ENCODE data around the gene SCNN1G. TPM values are rescaled to one million over a fixed set of nuclear protein-coding genes. Genes with fewer than 3 reads are reported as not detected.

SCNN1G gene
- total and polyA plus RNA-seq, 7 donors: under 0.01 to 36.2 (median 3.0) TPM; not detected in 2

DNA sequence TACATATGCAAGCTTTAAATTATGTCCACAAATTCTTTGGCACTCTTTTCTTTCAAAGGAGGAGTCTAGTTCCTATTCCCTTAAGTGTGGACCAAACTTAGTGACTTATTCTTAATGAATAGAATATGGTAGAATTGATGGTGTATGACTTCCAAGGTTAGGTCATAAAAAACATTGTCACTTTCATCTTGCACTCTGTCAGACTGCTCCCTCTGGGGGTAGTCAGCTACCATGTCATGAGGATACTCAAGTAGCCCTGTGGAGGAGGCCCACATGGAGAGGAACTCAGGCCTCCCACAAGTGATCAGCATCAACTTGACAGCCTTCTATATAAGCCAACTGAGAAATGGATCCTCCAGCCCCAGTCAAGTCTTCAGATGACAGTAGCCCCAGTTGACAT lies 61.6 kb downstream of the SCNN1G start:
- no peaks in the 10 kb centered on the region for H3K27me3 ChIP-seq
- H3K4me1 ChIP-seq: no peaks in the 10 kb centered on the region
- TF ChIP-seq POLR2A (IDR thresholded peaks at IDR 0.05) (no peak), EP300 (IDR thresholded peaks at IDR 0.05) (no peak), POLR2AphosphoS5 (IDR thresholded peaks at IDR 0.05) (no peak)
- TF ChIP-seq, protein P1, sequence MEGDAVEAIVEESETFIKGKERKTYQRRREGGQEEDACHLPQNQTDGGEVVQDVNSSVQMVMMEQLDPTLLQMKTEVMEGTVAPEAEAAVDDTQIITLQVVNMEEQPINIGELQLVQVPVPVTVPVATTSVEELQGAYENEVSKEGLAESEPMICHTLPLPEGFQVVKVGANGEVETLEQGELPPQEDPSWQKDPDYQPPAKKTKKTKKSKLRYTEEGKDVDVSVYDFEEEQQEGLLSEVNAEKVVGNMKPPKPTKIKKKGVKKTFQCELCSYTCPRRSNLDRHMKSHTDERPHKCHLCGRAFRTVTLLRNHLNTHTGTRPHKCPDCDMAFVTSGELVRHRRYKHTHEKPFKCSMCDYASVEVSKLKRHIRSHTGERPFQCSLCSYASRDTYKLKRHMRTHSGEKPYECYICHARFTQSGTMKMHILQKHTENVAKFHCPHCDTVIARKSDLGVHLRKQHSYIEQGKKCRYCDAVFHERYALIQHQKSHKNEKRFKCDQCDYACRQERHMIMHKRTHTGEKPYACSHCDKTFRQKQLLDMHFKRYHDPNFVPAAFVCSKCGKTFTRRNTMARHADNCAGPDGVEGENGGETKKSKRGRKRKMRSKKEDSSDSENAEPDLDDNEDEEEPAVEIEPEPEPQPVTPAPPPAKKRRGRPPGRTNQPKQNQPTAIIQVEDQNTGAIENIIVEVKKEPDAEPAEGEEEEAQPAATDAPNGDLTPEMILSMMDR (IDR thresholded peaks at IDR 0.05): no peak
- H3K9me3 ChIP-seq: peaks cover 0 to 3% (median 1%) of the 10 kb centered on the region in 4 donors
- H3K36me3 ChIP-seq: no peaks in the 10 kb centered on the region
- no peak overlapping the region for H3K27ac ChIP-seq
- intact Hi-C loops (cut with DNase I): loop anchor here (10.0 kb wide), 1 partner anchor 101 kb away; no protein-coding TSS in a partner anchor
- no peak overlapping the region for H3K4me3 ChIP-seq
- no peak for DNase-seq

DNA sequence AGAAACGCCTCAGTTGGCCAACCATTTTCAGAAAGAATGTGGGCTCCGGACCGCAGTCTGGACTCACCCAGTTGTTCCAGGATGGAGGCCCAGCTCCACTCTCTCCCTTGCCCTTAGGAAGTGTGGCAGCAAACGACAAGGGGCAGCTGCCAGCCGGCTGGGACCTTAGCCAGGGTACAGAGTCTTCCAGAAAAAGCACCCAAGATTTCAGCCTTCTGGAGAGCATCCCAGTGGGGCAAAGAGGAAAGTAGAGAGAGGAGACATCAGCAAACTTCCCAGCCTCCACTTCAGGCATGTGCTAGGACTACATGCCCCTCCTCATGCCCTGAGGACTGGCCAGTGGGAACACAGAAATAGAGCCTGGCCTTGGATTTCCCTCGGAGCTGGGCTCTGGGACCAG lies 62.7 kb downstream of the SCNN1G start:
- H3K27me3 ChIP-seq: no peaks in the 10 kb centered on the region
- H3K36me3 ChIP-seq: no peaks in the 10 kb centered on the region
- no peak for TF ChIP-seq POLR2AphosphoS5 (IDR thresholded peaks at IDR 0.05)
- TF ChIP-seq POLR2A (IDR thresholded peaks at IDR 0.05): no peak
- TF ChIP-seq, protein P1 (IDR thresholded peaks at IDR 0.05): no peak
- TF ChIP-seq EP300 (IDR thresholded peaks at IDR 0.05): no peak
- DNase-seq: no peak
- no peaks in the 10 kb centered on the region for H3K4me1 ChIP-seq
- 63 to 84% methylated on average over 6 of the region's 6 CpGs for WGBS, 2 donors
- intact Hi-C loops (cut with DNase I): loop anchor here (10.0 kb wide), 1 partner anchor 100 kb away; no protein-coding TSS in a partner anchor
- H3K4me3 ChIP-seq: no peak overlapping the region
- peaks cover 0 to 5% (median 2%) of the 10 kb centered on the region in 4 donors for H3K9me3 ChIP-seq
- no peak overlapping the region for H3K27ac ChIP-seq

DNA sequence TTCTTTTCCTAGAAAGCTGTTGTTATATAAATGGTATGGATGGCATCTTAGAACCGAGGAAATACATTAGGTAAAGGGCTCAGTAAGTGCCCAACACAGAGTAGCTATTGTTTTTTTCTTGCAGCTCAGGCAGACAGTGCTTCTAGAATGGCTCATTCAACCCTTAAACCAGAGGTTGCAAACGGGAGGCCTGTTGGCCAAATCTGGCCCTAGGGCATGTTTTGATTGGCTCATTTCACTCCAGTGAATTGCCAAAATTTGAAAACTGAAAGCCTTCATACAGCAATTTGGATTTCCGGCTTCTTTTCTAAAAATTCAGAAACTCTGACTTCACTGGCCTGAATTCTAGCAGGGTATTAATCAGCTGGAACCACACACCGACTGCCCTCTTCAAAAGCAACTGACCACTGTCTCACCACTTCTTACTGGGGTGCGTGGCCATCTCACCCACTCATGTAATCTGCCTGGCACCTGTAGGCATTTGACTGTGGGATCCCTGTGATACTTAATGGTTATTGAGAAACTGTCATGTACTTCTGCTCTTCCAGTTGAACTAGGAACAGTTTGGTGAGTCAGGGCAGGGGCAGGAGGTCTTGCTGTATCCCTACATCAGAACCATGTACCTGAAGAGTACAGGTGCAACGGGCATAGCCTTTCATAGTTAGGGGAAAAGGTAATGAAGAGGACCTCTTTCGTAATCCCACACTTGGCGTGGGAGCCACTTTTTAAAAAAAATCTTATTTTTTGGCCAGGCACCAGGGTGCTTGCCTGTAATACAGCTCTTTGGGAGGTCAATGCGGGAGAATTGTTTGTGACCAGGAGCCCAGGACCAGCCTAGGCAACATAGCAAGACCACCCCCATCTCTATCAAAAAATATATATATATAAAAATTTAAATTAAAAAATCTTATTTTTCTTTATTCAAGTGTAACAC lies 66.0 kb downstream of the SCNN1G start:
- H3K4me1 ChIP-seq: no peaks in the 10 kb centered on the region
- no peaks in the 10 kb centered on the region for H3K27me3 ChIP-seq
- TF ChIP-seq EP300 (IDR thresholded peaks at IDR 0.05) (no peak), POLR2AphosphoS5 (IDR thresholded peaks at IDR 0.05) (no peak), POLR2A (IDR thresholded peaks at IDR 0.05) (no peak)
- TF ChIP-seq, protein P1 (IDR thresholded peaks at IDR 0.05): no peak
- intact Hi-C loops (cut with DNase I): loop anchor here (10.0 kb wide), 1 partner anchor 96 kb away; no protein-coding TSS in a partner anchor
- H3K27ac ChIP-seq: no peak overlapping the region
- H3K9me3 ChIP-seq: peaks cover 0 to 5% (median 2%) of the 10 kb centered on the region in 4 donors
- no peak for DNase-seq
- H3K4me3 ChIP-seq: no peak overlapping the region
- no peaks in the 10 kb centered on the region for H3K36me3 ChIP-seq
- WGBS, 2 donors: 80 to 84% methylated on average over 9 of the region's 9 CpGs

DNA sequence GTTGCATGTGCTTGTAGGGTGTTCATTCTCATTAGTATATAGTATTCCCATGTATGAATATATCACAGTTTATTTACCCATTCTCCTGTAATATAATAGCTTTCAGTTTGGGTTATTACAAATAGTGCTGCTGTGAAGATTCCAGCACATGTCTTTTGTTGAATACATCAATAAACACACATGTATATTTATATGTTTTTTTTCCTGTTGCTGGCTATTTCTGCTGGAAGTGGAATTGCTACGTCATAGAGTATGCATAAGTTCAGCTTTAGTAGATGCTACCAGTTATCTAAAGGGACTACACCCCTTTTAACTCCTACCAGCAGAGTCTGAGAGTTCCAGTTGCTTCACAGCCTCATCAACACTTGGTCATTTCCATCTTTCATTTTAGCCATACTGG lies 67.3 kb downstream of the SCNN1G start:
- H3K9me3 ChIP-seq: peaks cover 0 to 4% (median 0%) of the 10 kb centered on the region in 4 donors
- H3K27ac ChIP-seq: no peak overlapping the region
- 88 to 89% methylated on average over 1 of the region's 1 CpG for WGBS, 2 donors
- H3K4me1 ChIP-seq: no peaks in the 10 kb centered on the region
- no peak overlapping the region for H3K4me3 ChIP-seq
- no peaks in the 10 kb centered on the region for H3K27me3 ChIP-seq
- no peak for TF ChIP-seq EP300 (IDR thresholded peaks at IDR 0.05)
- TF ChIP-seq POLR2A (IDR thresholded peaks at IDR 0.05): no peak
- no peak for TF ChIP-seq POLR2AphosphoS5 (IDR thresholded peaks at IDR 0.05)
- TF ChIP-seq, protein P1 (IDR thresholded peaks at IDR 0.05): no peak
- intact Hi-C loops (cut with DNase I): loop anchor here (10.0 kb wide), 1 partner anchor 95 kb away; no protein-coding TSS in a partner anchor
- no peak for DNase-seq
- no peaks in the 10 kb centered on the region for H3K36me3 ChIP-seq
